ENCODE results near the gene FBXW11.
"Not testable (repeated sequence)": the region's sequence is repeated elsewhere in the genome, so short reads cannot be mapped to it uniquely, and the experiment has no call there.

The FBXW11 gene

GRCh38 chr5:172043865-172044264 lies 37.4 kb upstream of the FBXW11 start:
- H3K27ac ChIP-seq, result no peak overlapping the region
- TF ChIP-seq ZFX (IDR thresholded peaks at IDR 0.05; ENCODE audit: borderline replicate concordance), result no peak
- TF ChIP-seq CTCF (IDR thresholded peaks at IDR 0.05), result no peak

- no peak for TF ChIP-seq CTCF (IDR thresholded peaks at IDR 0.05)
- TF ChIP-seq ZFX (IDR thresholded peaks at IDR 0.05; ENCODE audit: borderline replicate concordance), result no peak
- no peak overlapping the region for H3K27ac ChIP-seq
Measured at GRCh38 chr5:172042183-172042582, 35.7 kb upstream of the FBXW11 start.

- no peak for TF ChIP-seq ZFX (IDR thresholded peaks at IDR 0.05; ENCODE audit: borderline replicate concordance)
- no peak overlapping the region for H3K27ac ChIP-seq
Measured at GRCh38 chr5:172038167-172038566, 31.7 kb upstream of the FBXW11 start.

- no peak overlapping the region for H3K27ac ChIP-seq
- TF ChIP-seq CTCF (IDR thresholded peaks at IDR 0.05) (no peak), ZFX (IDR thresholded peaks at IDR 0.05; ENCODE audit: borderline replicate concordance) (no peak)
Measured at GRCh38 chr5:172035049-172035448, 28.6 kb upstream of the FBXW11 start.

- H3K27ac ChIP-seq, result no peak overlapping the region
- TF ChIP-seq ZFX (IDR thresholded peaks at IDR 0.05; ENCODE audit: borderline replicate concordance), result no peak
- TF ChIP-seq CTCF (IDR thresholded peaks at IDR 0.05), result no peak
Measured at GRCh38 chr5:172031894-172032461, 25.5 kb upstream of the FBXW11 start.

- H3K27ac ChIP-seq, result no peak overlapping the region
- TF ChIP-seq ZFX (IDR thresholded peaks at IDR 0.05; ENCODE audit: borderline replicate concordance) (no peak), CTCF (IDR thresholded peaks at IDR 0.05) (no peak)
Measured at GRCh38 chr5:172029876-172030275, 23.4 kb upstream of the FBXW11 start.

- TF ChIP-seq CTCF (IDR thresholded peaks at IDR 0.05) (no peak), ZFX (IDR thresholded peaks at IDR 0.05; ENCODE audit: borderline replicate concordance) (no peak)
Measured at GRCh38 chr5:172028167-172028566, 21.7 kb upstream of the FBXW11 start.

GRCh38 chr5:172020110-172020786 lies 13.8 kb upstream of the FBXW11 start:
- not testable (repeated sequence) for H3K27ac ChIP-seq

More at GRCh38 chr5:172028167-172028566, 21.7 kb upstream of the FBXW11 start:
- H3K27ac ChIP-seq, result no peak overlapping the region
